Lower leg skin (tissue), 3 donors: ENCODE measurements around the gene BCL2L1.

Experiments used
- POLR2A ChIP-seq, 2 donors: fragments of 450-650 bp; IDR thresholded peaks; one replicate each; pipeline ENCODE4 v1.6.1; 2016 to 2017; ENCODE audit warnings: antibody characterized with exemption in 2 of 2, mild to moderate bottlenecking in 1 of 2, moderate library complexity in 1 of 2
- TF ChIP-seq, protein P1 (sequence below), 3 donors: fragments of 450-650 bp; IDR thresholded peaks; one replicate each; pipeline ENCODE4 v1.5.1; 2016; ENCODE audit warnings: antibody characterized with exemption in 3 of 3, mild to moderate bottlenecking in 3 of 3, moderate library complexity in 2 of 3

DNA sequence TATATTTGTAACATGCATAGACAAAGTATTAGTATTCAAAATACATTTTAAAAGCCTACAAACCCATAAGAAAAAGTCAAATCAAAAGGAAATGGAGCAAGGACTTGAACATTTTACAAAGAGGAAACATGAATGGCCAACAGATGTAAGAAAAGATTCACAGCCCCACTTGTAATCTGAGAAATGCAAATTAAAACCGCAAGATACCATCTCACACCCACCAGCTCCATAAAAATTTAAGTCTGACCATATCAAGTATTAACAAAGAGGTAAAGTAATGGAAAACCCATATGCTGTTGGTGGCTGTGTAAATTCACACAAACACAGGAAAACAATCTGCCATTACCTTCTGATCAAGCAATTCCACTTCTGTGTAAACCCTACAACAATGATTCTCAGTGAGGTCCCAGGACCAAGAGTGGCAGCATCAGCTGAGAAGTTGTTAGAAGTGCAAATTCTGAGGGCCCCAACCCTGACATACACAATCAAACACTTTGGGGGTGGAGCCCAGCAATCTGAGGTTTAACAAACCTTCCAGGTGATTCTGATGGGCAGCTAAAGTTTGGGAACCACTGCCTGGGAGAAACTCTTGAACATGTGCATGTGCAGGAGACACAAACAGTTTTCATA, 30.9 kb downstream of the BCL2L1 start:
- TF ChIP-seq, protein P1, sequence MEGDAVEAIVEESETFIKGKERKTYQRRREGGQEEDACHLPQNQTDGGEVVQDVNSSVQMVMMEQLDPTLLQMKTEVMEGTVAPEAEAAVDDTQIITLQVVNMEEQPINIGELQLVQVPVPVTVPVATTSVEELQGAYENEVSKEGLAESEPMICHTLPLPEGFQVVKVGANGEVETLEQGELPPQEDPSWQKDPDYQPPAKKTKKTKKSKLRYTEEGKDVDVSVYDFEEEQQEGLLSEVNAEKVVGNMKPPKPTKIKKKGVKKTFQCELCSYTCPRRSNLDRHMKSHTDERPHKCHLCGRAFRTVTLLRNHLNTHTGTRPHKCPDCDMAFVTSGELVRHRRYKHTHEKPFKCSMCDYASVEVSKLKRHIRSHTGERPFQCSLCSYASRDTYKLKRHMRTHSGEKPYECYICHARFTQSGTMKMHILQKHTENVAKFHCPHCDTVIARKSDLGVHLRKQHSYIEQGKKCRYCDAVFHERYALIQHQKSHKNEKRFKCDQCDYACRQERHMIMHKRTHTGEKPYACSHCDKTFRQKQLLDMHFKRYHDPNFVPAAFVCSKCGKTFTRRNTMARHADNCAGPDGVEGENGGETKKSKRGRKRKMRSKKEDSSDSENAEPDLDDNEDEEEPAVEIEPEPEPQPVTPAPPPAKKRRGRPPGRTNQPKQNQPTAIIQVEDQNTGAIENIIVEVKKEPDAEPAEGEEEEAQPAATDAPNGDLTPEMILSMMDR (IDR thresholded peaks at IDR 0.05): no peak
- TF ChIP-seq POLR2A (IDR thresholded peaks at IDR 0.05): no peak
